Kidney epithelial cell (primary cell): ENCODE measurements around the gene PPIA. TPM values are rescaled to one million over a fixed set of nuclear protein-coding genes. Genes with fewer than 3 reads are reported as not detected.

ENCODE experiments used
- DNase-seq: peaks from one replicate; pipeline ENCODE4 v3.0.0-alpha.2; 2010; ENCODE audit warnings: low read depth
- H3K27me3 ChIP-seq: 2 replicates; pipeline ENCODE4 v1.6.0; 2011; ENCODE audit warnings: low read length; ENCODE audit not compliant: control insufficient read depth, insufficient read depth
- H3K36me3 ChIP-seq: 2 replicates; pipeline ENCODE4 v1.5.1; 2011; ENCODE audit warnings: low read length; ENCODE audit not compliant: control insufficient read depth, insufficient read depth
- H3K4me3 ChIP-seq: 2 replicates; pipeline ENCODE4 v1.5.1; 2011; ENCODE audit warnings: low read depth, mild to moderate bottlenecking, control low read depth, low read length
- total RNA-seq: library from RNA; depleted of rRNA; stranded (reverse); fragments of >200 nt; gene quantifications from 2 replicates; pipeline ENCODE4 v1.2.3, GENCODE V29; 2015
- TF ChIP-seq, protein P1 (sequence below): IDR thresholded peaks from 2 replicates; pipeline ENCODE4 v1.5.1; 2011; ENCODE audit warnings: mild to moderate bottlenecking, moderate library complexity, low read length, control low read depth, inconsistent platforms; ENCODE audit not compliant: insufficient read depth, poor library complexity, severe bottlenecking

The PPIA gene
- total RNA-seq, 1 donor from 2014 or later, result 2,696 TPM

GRCh38 chr7:44766416-44766801 lies 30.1 kb upstream of the PPIA start:
- Histone ChIP-seq H3K4me3 (no peak overlapping the region), H3K36me3 (peaks cover 2% of the 10 kb centered on the region), H3K27me3 (no peaks in the 10 kb centered on the region)
- no peak for DNase-seq
- TF ChIP-seq, protein P1, sequence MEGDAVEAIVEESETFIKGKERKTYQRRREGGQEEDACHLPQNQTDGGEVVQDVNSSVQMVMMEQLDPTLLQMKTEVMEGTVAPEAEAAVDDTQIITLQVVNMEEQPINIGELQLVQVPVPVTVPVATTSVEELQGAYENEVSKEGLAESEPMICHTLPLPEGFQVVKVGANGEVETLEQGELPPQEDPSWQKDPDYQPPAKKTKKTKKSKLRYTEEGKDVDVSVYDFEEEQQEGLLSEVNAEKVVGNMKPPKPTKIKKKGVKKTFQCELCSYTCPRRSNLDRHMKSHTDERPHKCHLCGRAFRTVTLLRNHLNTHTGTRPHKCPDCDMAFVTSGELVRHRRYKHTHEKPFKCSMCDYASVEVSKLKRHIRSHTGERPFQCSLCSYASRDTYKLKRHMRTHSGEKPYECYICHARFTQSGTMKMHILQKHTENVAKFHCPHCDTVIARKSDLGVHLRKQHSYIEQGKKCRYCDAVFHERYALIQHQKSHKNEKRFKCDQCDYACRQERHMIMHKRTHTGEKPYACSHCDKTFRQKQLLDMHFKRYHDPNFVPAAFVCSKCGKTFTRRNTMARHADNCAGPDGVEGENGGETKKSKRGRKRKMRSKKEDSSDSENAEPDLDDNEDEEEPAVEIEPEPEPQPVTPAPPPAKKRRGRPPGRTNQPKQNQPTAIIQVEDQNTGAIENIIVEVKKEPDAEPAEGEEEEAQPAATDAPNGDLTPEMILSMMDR, result no peak

DNA sequence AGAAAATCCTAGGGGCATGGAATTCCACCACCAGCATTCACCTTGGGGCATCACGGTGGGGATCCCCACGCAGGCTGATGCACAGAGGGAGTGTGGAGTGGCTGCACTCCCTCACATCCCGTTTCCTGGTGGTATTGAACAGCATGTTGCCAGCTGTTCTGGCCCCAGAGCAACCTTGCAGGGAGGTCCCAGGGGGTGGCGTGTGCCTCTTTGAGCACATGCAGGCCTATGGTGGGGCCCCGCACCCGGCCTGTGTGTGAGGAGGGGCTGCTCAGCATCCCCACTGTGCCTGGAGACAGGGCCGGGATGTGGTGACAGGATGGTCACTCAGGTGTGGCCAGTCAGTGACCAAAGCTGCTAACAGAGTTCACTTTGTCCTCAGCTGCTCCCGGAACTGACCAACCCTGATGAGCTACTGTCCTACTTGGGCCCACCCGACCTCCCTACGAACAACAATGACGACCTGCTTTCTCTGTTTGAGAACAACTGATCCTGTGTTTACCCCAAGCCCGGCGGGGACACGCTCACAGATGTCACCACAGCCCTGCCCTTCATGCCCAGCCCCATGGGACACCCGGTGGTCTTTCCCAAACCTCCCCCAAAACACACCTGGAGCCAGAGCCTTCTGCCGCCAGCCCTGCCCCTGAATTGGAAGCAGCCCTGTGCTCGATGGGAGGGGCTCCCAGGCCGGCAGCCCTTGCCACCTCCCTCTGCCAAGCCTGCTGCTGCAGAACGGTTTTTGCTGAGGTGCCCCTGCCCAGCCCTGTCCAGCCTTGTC lies 29.2 kb upstream of the PPIA start:
- H3K4me3 ChIP-seq, result no peak overlapping the region
- peaks cover 2% of the 10 kb centered on the region for H3K27me3 ChIP-seq
- DNase-seq, result no peak
- H3K36me3 ChIP-seq, result peaks cover 2% of the 10 kb centered on the region
- TF ChIP-seq, protein P1, result no peak

GRCh38 chr7:44767912-44768627 lies 28.4 kb upstream of the PPIA start:
- TF ChIP-seq, protein P1, result no peak
- H3K4me3 ChIP-seq, result no peak overlapping the region
- H3K27me3 ChIP-seq, result peaks cover 2% of the 10 kb centered on the region
- peaks cover 2% of the 10 kb centered on the region for H3K36me3 ChIP-seq
- no peak for DNase-seq

DNA sequence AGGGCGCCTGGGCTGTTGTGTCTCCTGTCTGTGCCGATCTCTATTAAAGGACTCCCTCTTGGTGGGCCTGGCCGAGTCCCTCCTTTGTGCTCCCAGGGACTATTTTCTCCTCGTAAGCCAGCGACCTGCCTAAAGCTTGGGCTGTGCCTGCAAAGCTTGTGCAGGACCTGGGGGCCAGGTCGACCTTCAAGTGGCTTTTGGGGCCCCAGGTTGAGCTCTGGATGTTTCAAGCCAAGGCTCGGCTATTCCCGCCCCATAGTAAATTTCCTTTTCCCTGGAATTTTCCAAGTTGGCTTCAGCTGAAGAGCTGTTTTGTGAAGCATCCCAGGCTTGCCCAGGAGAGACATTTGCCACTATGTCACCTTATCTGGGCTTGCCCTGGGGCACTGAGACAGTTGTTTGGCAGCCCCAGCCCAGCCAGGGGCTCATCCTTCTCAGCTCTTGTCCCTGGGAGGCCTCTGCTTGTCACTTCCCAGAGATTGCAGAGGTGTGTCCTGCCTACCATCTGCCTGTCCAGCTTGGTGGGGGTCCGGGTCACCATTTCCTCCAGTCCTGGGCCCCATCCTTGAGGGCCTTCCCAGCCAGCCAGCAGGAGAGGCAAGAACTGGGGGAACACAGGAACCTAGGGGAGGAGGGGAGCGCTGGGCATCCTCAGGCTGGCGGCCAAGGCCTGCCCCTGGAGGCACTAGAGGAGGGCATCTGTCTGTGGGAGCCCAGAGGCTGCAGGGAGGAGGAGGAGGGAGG lies 27.7 kb upstream of the PPIA start:
- TF ChIP-seq, protein P1, result no peak
- Histone ChIP-seq H3K4me3 (no peak overlapping the region), H3K36me3 (peaks cover 2% of the 10 kb centered on the region), H3K27me3 (peaks cover 2% of the 10 kb centered on the region)
- DNase-seq, result no peak

DNA sequence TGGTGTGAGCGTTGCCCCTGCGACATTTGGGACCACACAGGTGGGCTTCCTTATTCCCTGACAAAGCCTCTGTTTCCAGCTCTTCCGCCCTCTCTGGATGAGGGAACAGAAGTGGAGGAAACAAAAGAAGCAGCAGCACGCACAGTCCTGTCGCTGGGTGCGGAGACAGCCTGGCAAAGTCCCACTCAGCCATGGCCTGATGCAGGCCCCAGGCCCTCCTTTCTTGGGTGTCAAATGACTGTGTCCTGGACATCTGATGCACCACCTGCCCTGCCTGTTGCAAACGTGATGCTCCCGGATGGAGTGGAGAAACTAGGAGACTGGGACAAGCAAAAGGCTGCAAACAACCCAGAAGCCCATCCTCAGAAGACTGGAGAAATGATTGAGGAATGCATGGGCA lies 27.1 kb upstream of the PPIA start:
- TF ChIP-seq, protein P1, result no peak
- peaks cover 2% of the 10 kb centered on the region for H3K36me3 ChIP-seq

More for the DNA sequence above, 27.1 kb upstream of the PPIA start:
- Histone ChIP-seq H3K4me3 (no peak overlapping the region), H3K27me3 (peaks cover 2% of the 10 kb centered on the region)
- no peak for DNase-seq
